LNCAP (cell line): Measurements from ENCODE around the gene STK4.

ENCODE experiments used
- TF ChIP-seq, protein P1 (sequence below): fragments of 450-650 bp; IDR thresholded peaks from 2 replicates; pipeline ENCODE4 v1.5.1; 2017; ENCODE audit warnings: mild to moderate bottlenecking

Gene STK4

DNA sequence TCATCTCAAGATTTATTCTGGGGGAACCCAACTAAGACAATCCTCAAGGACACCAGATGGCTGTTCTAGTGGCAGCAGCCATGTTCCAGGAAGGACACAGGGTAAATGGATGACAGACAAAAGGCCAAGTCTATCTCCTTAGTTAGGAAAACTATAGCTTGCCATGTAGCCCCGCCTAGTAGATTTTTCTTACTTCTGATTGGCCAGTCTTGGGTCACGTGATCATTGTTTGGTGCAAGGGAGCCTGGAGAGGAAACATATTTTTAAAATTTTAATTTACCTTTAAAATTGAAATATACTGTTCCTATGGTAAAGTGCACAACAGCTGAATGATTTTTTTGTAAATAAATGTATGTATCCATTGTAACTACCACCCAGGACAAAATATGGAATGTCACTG is 139.0 kb downstream of the STK4 start:
- TF ChIP-seq, protein P1, sequence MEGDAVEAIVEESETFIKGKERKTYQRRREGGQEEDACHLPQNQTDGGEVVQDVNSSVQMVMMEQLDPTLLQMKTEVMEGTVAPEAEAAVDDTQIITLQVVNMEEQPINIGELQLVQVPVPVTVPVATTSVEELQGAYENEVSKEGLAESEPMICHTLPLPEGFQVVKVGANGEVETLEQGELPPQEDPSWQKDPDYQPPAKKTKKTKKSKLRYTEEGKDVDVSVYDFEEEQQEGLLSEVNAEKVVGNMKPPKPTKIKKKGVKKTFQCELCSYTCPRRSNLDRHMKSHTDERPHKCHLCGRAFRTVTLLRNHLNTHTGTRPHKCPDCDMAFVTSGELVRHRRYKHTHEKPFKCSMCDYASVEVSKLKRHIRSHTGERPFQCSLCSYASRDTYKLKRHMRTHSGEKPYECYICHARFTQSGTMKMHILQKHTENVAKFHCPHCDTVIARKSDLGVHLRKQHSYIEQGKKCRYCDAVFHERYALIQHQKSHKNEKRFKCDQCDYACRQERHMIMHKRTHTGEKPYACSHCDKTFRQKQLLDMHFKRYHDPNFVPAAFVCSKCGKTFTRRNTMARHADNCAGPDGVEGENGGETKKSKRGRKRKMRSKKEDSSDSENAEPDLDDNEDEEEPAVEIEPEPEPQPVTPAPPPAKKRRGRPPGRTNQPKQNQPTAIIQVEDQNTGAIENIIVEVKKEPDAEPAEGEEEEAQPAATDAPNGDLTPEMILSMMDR, result no peak

DNA sequence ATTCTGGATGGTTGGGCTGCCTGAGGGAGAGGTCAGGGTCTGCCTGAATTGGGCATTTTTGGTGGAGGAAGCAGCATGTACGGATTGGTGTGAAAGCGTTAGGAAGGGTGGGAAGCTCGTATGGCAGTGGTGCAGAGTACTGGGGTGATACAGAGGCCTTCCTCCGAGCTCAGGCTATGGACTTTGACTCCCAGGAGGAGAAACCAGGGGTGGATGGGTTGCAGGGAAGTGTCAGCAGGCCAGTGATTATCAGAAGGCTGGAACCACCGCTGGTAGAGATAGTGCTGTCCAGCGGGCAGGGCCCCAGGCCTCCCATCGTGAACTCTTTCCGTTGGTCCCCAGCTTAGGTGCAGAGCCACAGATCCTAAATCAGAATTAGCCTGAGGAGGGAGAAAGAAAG is 143.3 kb downstream of the STK4 start:
- TF ChIP-seq, protein P1, result no peak

DNA sequence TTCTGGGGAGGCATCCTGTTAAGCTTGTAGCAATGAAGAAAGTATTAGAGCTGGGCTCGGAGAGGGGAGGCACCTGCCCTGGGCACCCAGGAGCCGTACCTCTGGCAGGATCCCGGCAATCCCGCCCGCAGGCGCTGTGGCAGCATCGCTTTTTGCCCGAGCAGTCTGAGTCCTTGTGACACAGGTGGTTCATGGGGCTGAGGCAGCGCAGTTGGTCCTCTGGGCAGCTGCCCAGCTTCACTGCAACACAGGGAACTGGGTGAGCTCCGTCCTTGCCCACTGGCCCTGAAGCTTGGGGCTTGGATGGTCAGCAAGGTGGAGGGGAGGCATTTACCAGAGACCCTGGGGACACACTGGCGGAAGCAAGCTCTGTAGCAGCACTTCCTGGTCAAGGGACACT is 144.0 kb downstream of the STK4 start:
- TF ChIP-seq, protein P1, result no peak

DNA sequence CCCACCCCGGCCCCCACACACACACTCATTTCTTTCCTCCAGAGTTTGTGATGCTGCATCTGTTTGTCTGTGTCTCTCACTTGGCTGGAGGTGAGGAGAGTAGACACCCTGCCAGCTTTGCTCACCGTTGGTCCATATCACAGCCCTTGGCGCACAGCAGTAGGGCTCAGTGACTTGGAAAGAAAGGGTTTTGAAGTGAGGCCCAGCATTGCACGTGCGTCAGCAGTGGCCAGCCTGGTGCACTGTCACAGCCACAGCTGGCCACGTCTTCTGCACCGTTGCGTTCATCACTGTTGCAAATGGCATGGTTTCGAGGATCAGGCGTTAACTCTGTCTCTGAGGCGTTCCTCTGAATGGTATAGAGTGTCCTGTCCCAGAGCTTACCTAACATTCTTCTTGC is 145.0 kb downstream of the STK4 start:
- TF ChIP-seq, protein P1, result no peak

DNA sequence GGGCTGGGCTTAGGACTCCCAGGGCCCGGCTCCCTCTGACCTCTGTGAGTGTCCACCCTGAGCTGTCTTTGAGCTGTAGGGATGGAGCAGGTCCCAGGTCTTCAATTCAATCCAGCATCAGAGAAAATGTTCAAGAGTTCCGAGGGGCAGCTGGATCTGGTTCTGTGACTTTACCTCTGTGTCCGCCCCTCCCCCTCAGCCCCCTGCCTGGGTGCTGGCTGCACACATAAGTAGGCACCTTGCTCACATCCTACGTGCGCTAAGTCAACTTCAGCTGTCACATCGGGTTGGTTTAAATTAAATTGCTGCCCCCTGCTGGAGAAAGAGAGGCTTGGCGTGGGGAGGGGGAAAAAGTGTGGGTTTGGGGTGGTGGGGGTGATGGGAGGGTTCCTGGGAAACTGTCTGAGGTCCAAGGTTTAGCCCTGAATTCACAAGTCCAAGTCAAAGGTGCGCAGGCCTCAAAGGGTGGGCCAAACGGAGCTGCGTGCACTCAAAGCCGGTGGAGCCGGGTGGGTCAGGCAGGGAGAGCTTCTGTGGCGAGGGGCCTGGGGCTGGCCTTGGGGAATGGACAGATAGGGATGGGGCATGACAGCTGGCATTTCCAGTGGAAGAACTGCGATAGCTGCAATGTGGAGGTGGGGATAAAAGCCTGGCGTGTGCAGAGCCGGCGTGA is 145.6 kb downstream of the STK4 start:
- TF ChIP-seq, protein P1, result peak; percentile 77

DNA sequence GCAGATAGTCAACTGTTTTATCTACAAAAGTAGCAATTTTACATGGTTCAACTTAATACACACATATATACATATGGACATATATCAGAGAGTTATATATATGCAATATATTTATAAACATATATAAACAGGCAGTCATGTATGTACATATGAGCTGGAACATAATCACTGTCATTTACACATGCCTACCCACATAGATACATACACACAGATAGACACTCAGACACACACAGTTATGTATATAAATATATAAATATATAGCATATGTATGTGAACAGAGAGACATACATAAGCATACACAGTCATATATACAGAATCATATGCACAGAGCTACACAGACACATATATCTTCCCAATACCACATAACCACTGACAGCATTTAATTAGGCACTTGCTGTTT is 146.4 kb downstream of the STK4 start:
- TF ChIP-seq, protein P1, result no peak

DNA sequence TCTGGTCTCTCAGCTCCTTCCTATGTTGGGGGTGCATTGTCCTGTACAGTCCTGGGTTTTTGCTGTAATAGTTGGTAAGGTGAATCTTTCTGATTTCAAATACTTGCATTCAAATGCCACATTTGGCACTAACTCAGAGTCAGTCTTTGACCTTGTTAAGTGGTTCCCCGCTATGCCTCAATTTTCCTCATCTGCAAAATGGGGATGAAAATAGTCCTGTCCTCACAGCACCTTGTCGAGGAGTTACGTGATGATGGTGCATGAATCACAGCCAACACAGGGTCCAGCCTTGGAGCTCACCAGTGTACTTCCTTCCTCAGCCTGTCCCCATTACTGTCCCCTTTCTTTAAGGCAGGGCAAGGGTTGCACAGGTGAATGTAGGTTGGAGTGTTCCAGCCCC is 147.6 kb downstream of the STK4 start:
- TF ChIP-seq, protein P1, result no peak
